ENCODE data around the gene DIP2C. TPM values are rescaled to one million over a fixed set of nuclear protein-coding genes. Genes with fewer than 3 reads are reported as not detected.
"Not testable (repeated sequence)": the region's sequence is repeated elsewhere in the genome, so short reads cannot be mapped to it uniquely, and the experiment has no call there.

Gene DIP2C
- total RNA-seq, 1 experiment from 2014 or later: 11.0 TPM

GRCh38 chr10:660970-661596 is 28.4 kb downstream of the DIP2C start:
- BruUV-seq (replicated peaks): no TSS peak
- H3K27ac Mint-ChIP-seq (ENCODE audit: unreplicated experiment): peak overlapping the region; percentile 0

GRCh38 chr10:660413-660969 is 29.0 kb downstream of the DIP2C start:
- BruUV-seq (replicated peaks): no TSS peak
- no peaks in the 10 kb centered on the region for H3K27me3 Mint-ChIP-seq (ENCODE audit: unreplicated experiment)
- no peak for DNase-seq
- peaks cover 14% of the 10 kb centered on the region for H3K4me1 Mint-ChIP-seq (ENCODE audit: low read depth, unreplicated experiment)
- intact Hi-C loops (cut with micrococcal nuclease; ENCODE audit: unreplicated experiment): no loop called here
- peaks cover 12% of the 10 kb centered on the region for H3K36me3 Mint-ChIP-seq (ENCODE audit: insufficient read depth, unreplicated experiment)
- H3K9me3 Mint-ChIP-seq (ENCODE audit: low read depth, unreplicated experiment): no peaks in the 10 kb centered on the region
- TF ChIP-seq CTCF (IDR thresholded peaks at IDR 0.05; ENCODE audit: unreplicated experiment): no peak
- no peak overlapping the region for H3K4me3 Mint-ChIP-seq (ENCODE audit: low read depth, unreplicated experiment)
- no peak overlapping the region for H3K27ac Mint-ChIP-seq (ENCODE audit: unreplicated experiment)
- CTCF ChIA-PET: no interaction called here

More at GRCh38 chr10:660970-661596, 28.4 kb downstream of the DIP2C start:
- H3K9me3 Mint-ChIP-seq (ENCODE audit: low read depth, unreplicated experiment): no peaks in the 10 kb centered on the region
- H3K4me3 Mint-ChIP-seq (ENCODE audit: low read depth, unreplicated experiment): no peak overlapping the region
- H3K36me3 Mint-ChIP-seq (ENCODE audit: insufficient read depth, unreplicated experiment): peaks cover 16% of the 10 kb centered on the region
- peaks cover 14% of the 10 kb centered on the region for H3K4me1 Mint-ChIP-seq (ENCODE audit: low read depth, unreplicated experiment)
- H3K27me3 Mint-ChIP-seq (ENCODE audit: unreplicated experiment): no peaks in the 10 kb centered on the region
- no peak for DNase-seq
- intact Hi-C loops (cut with micrococcal nuclease; ENCODE audit: unreplicated experiment): no loop called here
- CTCF ChIA-PET: no interaction called here
- no peak for TF ChIP-seq CTCF (IDR thresholded peaks at IDR 0.05; ENCODE audit: unreplicated experiment)

- BruUV-seq (replicated peaks): no TSS peak
- CTCF ChIA-PET: no interaction called here
- no peaks in the 10 kb centered on the region for H3K9me3 Mint-ChIP-seq (ENCODE audit: low read depth, unreplicated experiment)
- no peak for TF ChIP-seq CTCF (IDR thresholded peaks at IDR 0.05; ENCODE audit: unreplicated experiment)
- no peak for DNase-seq
- intact Hi-C loops (cut with micrococcal nuclease; ENCODE audit: unreplicated experiment): no loop called here
- H3K27me3 Mint-ChIP-seq (ENCODE audit: unreplicated experiment): no peaks in the 10 kb centered on the region
- H3K36me3 Mint-ChIP-seq (ENCODE audit: insufficient read depth, unreplicated experiment): peaks cover 10% of the 10 kb centered on the region
- H3K4me1 Mint-ChIP-seq (ENCODE audit: low read depth, unreplicated experiment): peaks cover 14% of the 10 kb centered on the region
- H3K27ac Mint-ChIP-seq (ENCODE audit: unreplicated experiment): no peak overlapping the region
- no peak overlapping the region for H3K4me3 Mint-ChIP-seq (ENCODE audit: low read depth, unreplicated experiment)
Measured at GRCh38 chr10:659688-660141, 29.8 kb downstream of the DIP2C start.

- H3K27me3 Mint-ChIP-seq (ENCODE audit: unreplicated experiment); H3K4me3 Mint-ChIP-seq (ENCODE audit: low read depth, unreplicated experiment): not testable (repeated sequence)
- peaks cover 14% of the 10 kb centered on the region for H3K4me1 Mint-ChIP-seq (ENCODE audit: low read depth, unreplicated experiment)
Measured at GRCh38 chr10:657816-658350, 31.6 kb downstream of the DIP2C start.

GRCh38 chr10:656883-657282 is 32.6 kb downstream of the DIP2C start:
- no TSS peak for BruUV-seq (replicated peaks)
- peaks cover 16% of the 10 kb centered on the region for H3K36me3 Mint-ChIP-seq (ENCODE audit: insufficient read depth, unreplicated experiment)
- peaks cover 11% of the 10 kb centered on the region for H3K4me1 Mint-ChIP-seq (ENCODE audit: low read depth, unreplicated experiment)
- intact Hi-C loops (cut with micrococcal nuclease; ENCODE audit: unreplicated experiment): no loop called here
- H3K9me3 Mint-ChIP-seq (ENCODE audit: low read depth, unreplicated experiment): no peaks in the 10 kb centered on the region
- CTCF ChIA-PET: no interaction called here
- no peaks in the 10 kb centered on the region for H3K27me3 Mint-ChIP-seq (ENCODE audit: unreplicated experiment)
- H3K27ac Mint-ChIP-seq (ENCODE audit: unreplicated experiment): no peak overlapping the region
- no peak for TF ChIP-seq CTCF (IDR thresholded peaks at IDR 0.05; ENCODE audit: unreplicated experiment)
- H3K4me3 Mint-ChIP-seq (ENCODE audit: low read depth, unreplicated experiment): no peak overlapping the region
- DNase-seq: no peak

More at GRCh38 chr10:657816-658350, 31.6 kb downstream of the DIP2C start:
- H3K27ac Mint-ChIP-seq (ENCODE audit: unreplicated experiment); intact Hi-C loops (cut with micrococcal nuclease; ENCODE audit: unreplicated experiment); BruUV-seq (replicated peaks); CTCF ChIA-PET; DNase-seq; H3K9me3 Mint-ChIP-seq (ENCODE audit: low read depth, unreplicated experiment): not testable (repeated sequence)
- H3K36me3 Mint-ChIP-seq (ENCODE audit: insufficient read depth, unreplicated experiment): peaks cover 10% of the 10 kb centered on the region

Data from Calu3 (cell line).